ENCODE results near the gene CCDC152. TPM values are rescaled to one million over a fixed set of nuclear protein-coding genes. Genes with fewer than 3 reads are reported as not detected.

CCDC152 gene
- polyA plus RNA-seq, 6 donors from 2014 or later = 0.82 to 5.4 (median 2.8) TPM

DNA sequence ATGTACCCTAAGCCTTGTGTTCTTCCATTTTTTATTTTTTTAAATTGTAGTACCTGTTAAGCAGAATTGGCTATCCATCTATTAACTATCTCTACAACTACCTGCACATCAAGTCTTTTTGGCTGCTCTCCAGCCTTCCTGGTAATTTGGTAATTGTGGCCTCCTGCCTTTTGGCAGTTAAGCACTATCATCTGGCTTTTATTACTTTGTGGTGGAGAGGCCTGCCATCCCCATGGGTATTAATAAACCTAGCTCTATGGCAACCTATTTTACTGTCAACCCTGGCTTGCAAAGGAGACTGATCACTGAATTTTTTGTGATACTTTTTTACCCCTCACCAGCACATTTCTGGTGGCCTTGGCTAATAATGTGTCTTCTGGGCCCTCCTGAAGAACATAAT, 34.5 kb downstream of the CCDC152 start:
- Mint-ChIP-seq H3K4me3 (no peak overlapping the region), H3K27me3 (no peaks in the 10 kb centered on the region), H3K9me3 (peaks cover 14 to 62% (median 22%) of the 10 kb centered on the region in 7 donors), H3K36me3 (peaks cover 13 to 28% of the 10 kb centered on the region in 2 donors), H3K27ac (no peak overlapping the region), H3K4me1 (peaks cover 0 to 5% (median 0%) of the 10 kb centered on the region in 3 donors)
- no peak for DNase-seq
- ATAC-seq (ENCODE audit: low read depth in 2 of 2) = no peak

DNA sequence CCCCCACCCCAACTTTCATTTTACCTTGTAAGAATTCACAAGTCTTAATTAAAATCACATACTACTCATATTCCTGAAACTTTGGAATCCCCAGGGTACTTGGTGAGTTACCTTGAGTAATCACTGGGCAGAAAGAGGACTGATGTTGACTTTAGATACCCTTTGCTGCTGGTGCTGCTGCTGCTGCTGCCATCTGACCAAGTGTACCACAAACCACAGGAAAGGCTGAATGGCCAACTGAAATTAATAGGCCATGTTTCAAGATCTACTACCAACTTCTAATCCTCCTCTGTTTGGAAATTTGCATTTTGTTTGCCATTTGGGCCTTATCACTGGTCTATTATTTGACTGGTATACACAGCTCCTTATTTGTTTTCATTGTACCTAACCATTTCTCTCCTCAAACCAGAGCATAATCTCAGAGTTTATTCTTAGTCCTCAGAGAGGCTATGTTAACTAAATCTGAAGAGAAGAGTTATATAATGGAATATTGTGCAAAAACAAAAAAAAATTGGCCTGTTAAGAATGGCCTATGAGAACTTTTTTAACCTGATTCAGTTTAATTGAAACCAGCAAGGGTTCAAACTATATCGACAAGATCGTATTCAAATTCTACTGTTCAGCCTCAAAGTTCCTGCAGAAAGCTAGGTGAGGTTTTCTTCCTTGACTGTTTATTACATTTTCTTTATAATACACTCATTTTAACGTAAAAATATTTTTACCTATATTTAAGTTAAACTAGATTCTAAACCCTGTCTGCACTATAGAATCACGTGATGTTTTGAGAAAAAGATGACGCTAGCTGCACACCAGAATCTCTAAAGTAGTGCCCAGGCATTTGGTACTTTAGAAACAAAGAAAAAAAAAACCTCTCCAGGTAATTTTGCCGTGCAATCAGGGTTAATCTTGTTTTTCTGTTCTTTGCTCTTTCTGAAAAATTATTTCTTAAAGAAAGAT, 41.9 kb downstream of the CCDC152 start:
- no peak overlapping the region for H3K4me3 Mint-ChIP-seq
- DNase-seq = no peak
- H3K4me1 Mint-ChIP-seq = no peaks in the 10 kb centered on the region
- peaks cover 7 to 18% of the 10 kb centered on the region in 2 donors for H3K36me3 Mint-ChIP-seq
- H3K27me3 Mint-ChIP-seq = no peaks in the 10 kb centered on the region
- peaks cover 0 to 25% (median 4%) of the 10 kb centered on the region in 7 donors for H3K9me3 Mint-ChIP-seq
- H3K27ac Mint-ChIP-seq = no peak overlapping the region
- no peak for ATAC-seq (ENCODE audit: low read depth in 2 of 2)

GRCh38 chr5:42799241-42799608, 42.6 kb downstream of the CCDC152 start:
- H3K4me3 Mint-ChIP-seq = no peak overlapping the region
- no peaks in the 10 kb centered on the region for H3K27me3 Mint-ChIP-seq
- DNase-seq (no peak), ATAC-seq (ENCODE audit: low read depth in 2 of 2) (no peak)
- H3K4me1 Mint-ChIP-seq = no peaks in the 10 kb centered on the region
- peaks cover 7 to 18% of the 10 kb centered on the region in 2 donors for H3K36me3 Mint-ChIP-seq
- H3K9me3 Mint-ChIP-seq = peaks cover 0 to 19% (median 3%) of the 10 kb centered on the region in 7 donors
- H3K27ac Mint-ChIP-seq = no peak overlapping the region

GRCh38 chr5:42799668-42800114, 43.1 kb downstream of the CCDC152 start:
- no peak for DNase-seq
- no peak overlapping the region for H3K4me3 Mint-ChIP-seq
- H3K36me3 Mint-ChIP-seq = peaks cover 7 to 14% of the 10 kb centered on the region in 2 donors
- no peak overlapping the region for H3K27ac Mint-ChIP-seq
- H3K27me3 Mint-ChIP-seq = no peaks in the 10 kb centered on the region
- no peaks in the 10 kb centered on the region for H3K4me1 Mint-ChIP-seq
- ATAC-seq (ENCODE audit: low read depth in 2 of 2) = no peak
- H3K9me3 Mint-ChIP-seq = peaks cover 0 to 14% (median 3%) of the 10 kb centered on the region in 7 donors

DNA sequence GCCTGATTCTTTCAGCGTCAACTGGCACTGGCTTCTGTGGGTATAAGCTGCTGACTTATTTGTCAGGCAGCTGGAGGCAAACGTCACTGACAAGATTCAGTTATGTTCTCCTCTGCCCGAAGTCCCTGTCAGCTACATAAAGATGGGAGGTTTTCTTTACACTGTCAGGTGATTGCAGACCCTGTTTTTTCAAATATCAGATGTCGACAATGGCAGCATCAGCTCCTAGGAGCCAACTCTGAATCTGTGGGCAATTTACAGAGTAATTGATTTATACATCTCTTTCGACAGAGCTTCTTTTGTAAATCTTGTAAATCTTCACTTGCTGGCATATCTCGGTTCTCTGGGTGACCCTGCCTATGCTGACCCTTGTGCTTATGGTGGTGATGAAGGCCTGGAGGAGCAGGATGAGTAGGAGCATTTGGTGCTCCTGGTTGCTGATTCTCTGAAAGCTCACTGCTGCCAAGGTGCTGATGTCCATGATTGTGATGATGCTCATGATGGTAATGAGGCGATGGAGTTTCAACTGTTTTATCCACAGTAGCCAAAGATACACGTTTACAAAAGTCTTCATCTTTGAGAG, 44.2 kb downstream of the CCDC152 start:
- ATAC-seq (ENCODE audit: low read depth in 2 of 2) (no peak), DNase-seq (no peak)
- no peaks in the 10 kb centered on the region for H3K27me3 Mint-ChIP-seq
- H3K4me1 Mint-ChIP-seq = no peaks in the 10 kb centered on the region
- H3K27ac Mint-ChIP-seq = no peak overlapping the region
- peaks cover 0 to 8% (median 3%) of the 10 kb centered on the region in 7 donors for H3K9me3 Mint-ChIP-seq
- peak overlapping the region in 1 of 8 donors; percentile 38 for H3K4me3 Mint-ChIP-seq
- H3K36me3 Mint-ChIP-seq = peaks cover 7 to 13% of the 10 kb centered on the region in 2 donors

DNA sequence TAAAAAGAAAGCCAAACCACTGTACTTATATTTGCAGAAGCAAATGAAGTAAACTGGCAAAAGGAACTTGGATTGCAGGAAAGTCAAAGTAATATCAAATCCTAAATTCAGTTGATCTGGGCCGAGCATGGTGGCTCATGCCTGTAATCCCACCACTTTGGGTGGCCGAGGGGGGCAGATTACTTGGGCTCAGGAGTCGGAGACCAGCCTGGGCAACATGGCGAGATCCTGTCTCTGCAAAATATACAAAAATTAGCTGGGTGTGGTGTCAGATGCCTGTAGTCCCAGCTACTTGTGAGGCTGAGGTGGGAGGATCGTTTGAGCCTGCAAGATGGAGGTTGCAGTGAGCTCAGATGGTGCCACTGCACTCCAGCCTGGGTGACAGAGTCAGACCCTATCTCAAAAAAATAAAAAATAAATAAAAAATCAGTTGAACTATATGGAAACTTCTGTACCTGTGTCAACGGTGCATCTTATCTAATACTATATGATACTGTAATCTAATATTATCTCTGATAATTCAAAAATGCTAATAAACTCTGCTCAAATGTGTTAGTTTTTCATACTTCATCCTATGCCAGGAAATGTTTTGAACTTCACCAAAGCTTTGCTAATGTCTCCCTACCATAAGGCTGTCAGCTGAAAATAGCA, 45.0 kb downstream of the CCDC152 start:
- no peaks in the 10 kb centered on the region for H3K27me3 Mint-ChIP-seq
- no peak overlapping the region for H3K4me3 Mint-ChIP-seq
- H3K9me3 Mint-ChIP-seq = peaks cover 0 to 8% (median 3%) of the 10 kb centered on the region in 7 donors
- no peak overlapping the region for H3K27ac Mint-ChIP-seq
- DNase-seq (no peak), ATAC-seq (ENCODE audit: low read depth in 2 of 2) (no peak)
- no peaks in the 10 kb centered on the region for H3K4me1 Mint-ChIP-seq
- H3K36me3 Mint-ChIP-seq = peaks cover 7 to 13% of the 10 kb centered on the region in 2 donors

DNA sequence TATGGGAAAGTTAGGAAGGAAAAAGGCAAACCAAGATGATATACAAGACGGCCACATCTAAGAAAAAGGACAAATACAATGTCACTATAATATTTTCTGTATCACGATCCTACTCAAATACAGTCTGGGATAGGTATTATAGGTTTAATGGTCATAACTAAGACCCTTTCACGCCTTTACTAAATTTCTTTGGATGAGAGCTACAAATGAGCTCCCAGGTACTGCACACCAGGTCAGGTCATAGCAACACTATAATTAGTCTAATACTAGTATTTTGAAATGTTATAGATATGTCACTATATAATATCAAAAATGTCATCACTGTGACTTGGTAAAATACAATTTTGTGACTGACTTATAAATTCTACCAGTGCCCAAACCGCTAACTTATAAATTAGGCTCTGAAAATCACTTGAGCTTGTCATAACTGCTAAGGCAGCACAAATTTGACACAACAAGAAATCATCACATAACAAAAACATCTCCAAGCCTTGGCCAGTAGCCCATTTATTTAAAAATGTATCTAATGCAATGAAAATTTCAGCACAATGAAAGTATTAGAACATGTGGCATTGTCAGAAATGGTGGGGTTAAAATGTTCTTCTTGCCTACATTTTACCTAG, 48.2 kb downstream of the CCDC152 start:
- Mint-ChIP-seq H3K27me3 (no peaks in the 10 kb centered on the region), H3K36me3 (no peaks in the 10 kb centered on the region), H3K4me1 (no peaks in the 10 kb centered on the region), H3K4me3 (no peak overlapping the region), H3K9me3 (peaks cover 0 to 2% (median 0%) of the 10 kb centered on the region in 7 donors), H3K27ac (no peak overlapping the region)
- ATAC-seq (ENCODE audit: low read depth in 2 of 2) = no peak
- no peak for DNase-seq

DNA sequence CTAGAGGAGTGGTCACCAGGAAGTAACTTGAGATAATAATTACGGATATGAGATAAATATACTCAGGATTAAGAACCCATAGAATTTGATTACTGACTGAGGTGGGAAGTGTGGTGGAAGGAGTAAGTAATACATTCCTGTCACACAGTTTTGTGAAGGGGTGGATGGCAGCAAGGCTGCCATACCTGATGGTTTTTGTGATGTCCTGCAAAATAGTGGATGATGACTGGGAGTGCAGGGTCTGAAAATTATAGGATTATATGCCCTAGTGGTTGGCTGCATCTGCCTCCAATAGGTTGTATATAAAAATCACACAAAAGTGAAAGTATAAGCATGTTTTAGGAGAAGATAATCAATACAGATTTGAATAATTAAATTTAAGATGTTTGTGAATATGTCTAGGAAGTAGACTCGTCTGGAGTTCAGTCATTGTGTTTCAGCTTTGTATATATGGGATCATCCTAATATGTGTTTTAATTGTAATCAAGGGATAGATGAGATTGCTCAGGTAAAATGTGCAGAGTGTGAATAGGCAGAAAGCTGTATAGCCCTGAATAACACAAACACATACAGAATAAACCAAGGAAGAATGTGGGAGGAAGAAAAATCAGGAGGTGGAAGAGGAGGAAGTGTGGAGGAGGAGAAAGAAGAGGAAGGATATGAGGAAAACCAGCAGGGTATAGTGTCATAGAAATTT, 49.5 kb downstream of the CCDC152 start:
- no peaks in the 10 kb centered on the region for H3K9me3 Mint-ChIP-seq
- no peaks in the 10 kb centered on the region for H3K4me1 Mint-ChIP-seq
- no peaks in the 10 kb centered on the region for H3K27me3 Mint-ChIP-seq
- H3K27ac Mint-ChIP-seq = no peak overlapping the region
- no peak for ATAC-seq (ENCODE audit: low read depth in 2 of 2)
- DNase-seq = no peak
- H3K4me3 Mint-ChIP-seq = no peak overlapping the region
- no peaks in the 10 kb centered on the region for H3K36me3 Mint-ChIP-seq

DNA sequence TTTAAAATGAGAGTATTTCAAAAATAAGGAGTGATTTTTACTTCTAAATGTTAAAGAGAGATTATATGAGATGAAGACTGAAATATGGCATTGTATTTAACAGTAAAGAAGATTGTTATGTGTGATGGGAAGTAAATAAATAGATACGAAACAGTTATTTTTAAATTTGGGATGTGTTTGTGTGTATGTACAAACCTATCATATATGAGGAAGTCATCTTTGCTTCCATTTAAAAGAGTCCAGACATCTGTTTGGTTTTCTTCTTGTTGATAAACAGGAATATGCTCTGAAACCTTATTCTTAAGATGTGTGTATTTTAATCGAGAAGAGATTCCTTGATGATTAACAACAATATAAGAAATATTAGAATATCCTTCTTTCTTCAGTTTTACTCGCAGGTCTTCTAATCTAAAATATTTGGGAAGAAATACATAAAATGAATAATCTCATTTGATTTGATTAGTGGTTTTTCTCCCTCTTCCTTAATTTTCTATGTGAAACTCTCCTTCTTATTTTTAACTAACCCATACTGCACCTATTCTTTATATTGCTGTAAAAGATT, 50.2 kb downstream of the CCDC152 start:
- H3K4me3 Mint-ChIP-seq = no peak overlapping the region

DNA sequence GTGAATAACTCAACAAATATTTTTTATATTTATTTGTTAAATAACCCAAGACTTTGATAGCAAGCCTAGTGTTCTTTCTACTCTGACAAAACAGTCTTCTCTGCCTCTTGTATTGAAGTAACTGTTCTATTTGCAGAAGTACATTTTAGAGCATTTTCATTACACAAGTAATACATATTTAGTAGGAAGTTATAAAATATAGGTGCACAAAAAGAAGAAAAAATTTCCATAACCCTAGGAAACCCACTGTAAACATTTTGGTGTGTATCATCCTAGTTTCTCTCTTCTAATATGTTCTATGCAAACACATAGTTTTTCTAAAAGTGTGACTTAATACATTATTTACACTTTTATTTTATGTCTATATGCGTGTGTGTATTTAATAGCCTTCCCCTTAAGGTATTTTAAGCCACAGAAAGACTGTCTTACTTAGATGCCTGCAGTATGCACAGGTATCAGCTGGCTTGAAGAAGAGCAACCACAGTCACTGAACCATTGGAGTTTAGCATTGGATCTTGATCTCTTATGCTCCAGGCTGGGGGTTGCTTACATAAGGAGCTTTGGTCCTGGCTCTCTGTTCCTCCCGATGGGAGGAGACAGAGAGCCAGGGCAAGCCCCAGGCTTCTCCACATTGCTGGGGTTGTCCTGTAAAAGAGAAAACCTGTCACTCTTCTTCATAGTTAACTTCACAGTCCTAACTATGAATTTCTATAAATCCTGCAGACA, 51.3 kb downstream of the CCDC152 start:
- H3K27me3 Mint-ChIP-seq = no peaks in the 10 kb centered on the region
- H3K4me1 Mint-ChIP-seq = no peaks in the 10 kb centered on the region
- H3K9me3 Mint-ChIP-seq = no peaks in the 10 kb centered on the region
- no peak for ATAC-seq (ENCODE audit: low read depth in 2 of 2)
- no peak overlapping the region for H3K4me3 Mint-ChIP-seq
- no peak overlapping the region for H3K27ac Mint-ChIP-seq
- no peaks in the 10 kb centered on the region for H3K36me3 Mint-ChIP-seq
- DNase-seq = no peak

More for the DNA sequence above, 50.2 kb downstream of the CCDC152 start:
- DNase-seq (no peak), ATAC-seq (ENCODE audit: low read depth in 2 of 2) (no peak)
- Mint-ChIP-seq H3K27ac (no peak overlapping the region), H3K9me3 (no peaks in the 10 kb centered on the region), H3K36me3 (no peaks in the 10 kb centered on the region), H3K4me1 (no peaks in the 10 kb centered on the region), H3K27me3 (no peaks in the 10 kb centered on the region)

DNA sequence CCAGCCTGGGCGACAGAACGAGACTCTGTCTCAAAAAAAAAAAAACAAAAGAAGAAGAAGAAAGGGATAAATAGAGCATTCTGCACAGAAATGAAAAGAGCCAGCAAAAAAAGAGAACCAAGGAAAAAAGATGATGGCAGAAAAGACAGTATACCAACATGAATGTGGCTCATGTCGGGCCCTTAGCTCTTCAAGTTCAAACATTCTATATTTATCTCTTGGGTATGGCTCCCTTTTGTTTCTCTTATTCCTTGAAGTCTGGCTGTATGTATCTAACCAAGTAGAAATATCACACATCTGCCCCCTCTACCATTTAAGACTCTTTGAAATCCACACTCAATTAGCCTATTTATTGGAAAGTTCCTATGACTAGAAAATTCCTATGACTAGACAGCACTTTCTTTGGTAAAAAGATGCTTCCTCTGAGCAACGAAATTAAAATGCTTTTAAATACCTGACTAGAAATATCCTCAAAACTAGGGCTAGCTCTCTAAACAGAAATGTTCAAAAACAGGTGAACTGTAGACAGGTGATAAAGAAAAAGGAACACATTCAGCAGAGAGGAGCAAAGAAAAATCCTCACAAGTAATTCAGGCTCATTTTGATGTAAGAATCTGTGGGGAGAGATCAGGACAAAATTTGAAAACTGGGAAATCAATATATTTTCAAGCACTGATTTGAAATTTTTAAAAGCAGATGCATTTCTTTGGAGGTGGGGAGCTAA, 52.4 kb downstream of the CCDC152 start:
- Mint-ChIP-seq H3K36me3 (no peaks in the 10 kb centered on the region), H3K27me3 (no peaks in the 10 kb centered on the region), H3K9me3 (no peaks in the 10 kb centered on the region), H3K27ac (no peak overlapping the region), H3K4me3 (no peak overlapping the region), H3K4me1 (no peaks in the 10 kb centered on the region)
- ATAC-seq (ENCODE audit: low read depth in 2 of 2) (no peak), DNase-seq (no peak)

Measured in naive B cell (primary cell).